NOMO-1 treated with dmso at 0.1 percent for 144 hours (cell line): Measurements from ENCODE around the gene ALKBH3.

Experiments
- DNase-seq: peaks from one replicate; lab custom pipeline; 2025; ENCODE audit not compliant: unreplicated experiment; lab: John Stamatoyannopoulos, UW

ALKBH3 gene

DNA sequence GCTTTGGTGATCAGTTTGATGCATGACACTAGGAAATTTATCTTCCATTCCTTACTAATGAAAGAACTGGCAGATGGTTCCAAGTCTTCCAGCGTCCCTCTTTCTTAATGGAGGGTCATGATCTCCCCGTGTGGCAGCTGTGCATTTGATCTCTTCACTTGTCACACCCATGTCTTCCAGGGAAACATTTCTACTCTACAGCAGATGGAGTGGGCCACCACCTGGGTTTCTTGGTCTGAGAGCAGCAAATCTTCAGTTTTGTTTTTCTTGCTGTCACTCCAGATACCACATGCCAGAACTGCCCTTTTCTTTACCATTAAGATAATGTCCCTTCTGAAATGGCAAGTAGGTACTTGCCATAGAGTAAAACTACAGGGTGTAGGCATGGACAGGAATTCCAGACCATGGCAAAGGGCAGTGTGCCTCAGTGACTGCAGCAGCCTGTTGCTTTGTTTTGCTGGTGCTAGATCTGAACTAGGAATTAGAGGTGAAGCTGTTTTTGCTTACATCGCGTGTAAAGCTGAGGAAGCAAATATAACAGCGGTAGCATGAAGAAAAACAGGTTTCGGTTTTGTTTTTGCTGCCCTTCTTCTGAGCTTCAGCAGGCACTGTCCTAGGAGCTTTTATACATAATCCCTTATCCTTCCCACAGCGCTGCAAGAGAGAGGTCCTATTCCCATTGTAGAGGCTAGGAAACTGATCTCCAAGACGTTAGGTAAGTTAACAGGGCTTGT is 41.1 kb downstream of the ALKBH3 start:
- no peak for DNase-seq

DNA sequence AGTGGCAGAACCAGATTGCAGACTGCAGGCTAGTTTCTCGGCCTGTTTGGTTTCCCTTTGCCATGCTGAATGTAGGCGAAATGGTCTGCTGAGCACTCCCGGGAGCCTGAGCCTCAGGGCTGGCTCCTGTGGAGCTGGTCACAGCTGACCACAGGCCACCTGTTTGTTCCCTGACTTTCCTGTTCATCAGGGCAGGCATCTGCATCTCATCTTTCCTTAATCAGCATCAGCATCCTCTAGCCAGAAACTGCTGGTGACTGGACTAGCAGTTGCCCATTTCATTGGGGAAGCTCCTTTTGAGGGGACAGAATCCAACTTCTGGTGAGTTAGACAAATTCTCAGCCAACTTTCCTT is 41.6 kb downstream of the ALKBH3 start:
- no peak for DNase-seq

DNA sequence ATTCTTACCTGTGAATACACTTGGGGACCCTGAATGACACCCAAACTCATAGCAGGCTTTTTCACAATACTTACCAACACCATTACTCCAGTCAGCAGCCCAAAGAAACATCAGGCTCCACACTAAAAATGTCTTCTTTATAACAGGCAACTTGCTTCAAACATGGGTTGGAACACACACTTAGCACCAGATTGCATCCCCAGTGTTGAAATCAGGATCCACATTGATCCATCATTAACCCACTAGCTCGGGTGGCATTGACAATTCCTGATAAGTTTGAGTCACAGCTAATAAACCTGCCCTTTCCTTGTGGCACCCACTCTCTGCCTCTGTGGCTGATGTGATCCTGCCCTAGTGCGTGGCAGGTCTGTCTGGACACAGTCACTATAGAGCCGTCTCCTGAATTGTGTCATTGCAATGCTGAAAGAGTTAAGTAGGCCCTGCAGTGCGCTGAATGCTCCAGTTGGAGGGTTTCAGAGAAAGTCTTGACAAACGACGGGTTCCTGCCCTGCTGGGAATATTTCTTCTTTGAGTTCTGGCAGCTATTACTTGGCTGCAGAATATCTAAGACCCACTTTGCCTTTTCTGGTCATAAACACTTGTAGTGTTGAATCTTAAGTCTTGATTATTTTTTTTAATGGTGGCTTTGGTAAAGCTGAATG is 42.2 kb downstream of the ALKBH3 start:
- no peak for DNase-seq

DNA sequence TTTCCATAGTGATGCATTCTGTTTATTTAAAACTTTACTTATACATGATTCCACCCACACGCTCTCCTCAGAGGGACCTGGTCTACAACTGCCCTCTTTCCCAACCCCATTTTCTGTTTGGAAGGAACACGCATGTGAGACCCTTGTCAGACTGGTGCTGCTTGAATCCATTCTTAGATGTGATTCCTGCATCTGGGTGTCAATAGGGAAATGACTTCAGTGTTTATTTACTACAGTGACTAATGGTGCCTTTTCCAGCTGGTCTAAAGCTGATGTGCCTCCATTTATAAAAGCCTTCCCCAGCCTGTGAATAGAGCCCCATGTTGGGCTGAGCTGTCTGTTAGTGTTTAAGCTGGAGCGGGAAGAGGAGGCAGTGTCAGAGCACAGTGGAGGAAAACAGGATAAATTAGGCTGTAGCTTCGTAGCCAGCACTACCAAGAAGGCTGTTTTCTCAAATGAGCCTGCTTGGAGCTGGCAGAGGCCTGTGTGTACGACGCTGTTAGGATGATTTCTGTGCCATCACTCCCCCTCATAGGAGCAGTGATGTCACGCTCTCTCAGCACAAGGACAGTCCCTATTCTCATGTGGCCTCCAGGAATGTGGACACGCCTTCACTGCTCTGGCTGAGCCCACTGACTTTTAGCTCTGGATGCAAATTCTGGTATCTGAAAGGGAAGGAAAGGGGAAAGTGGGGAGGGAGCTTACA is 42.9 kb downstream of the ALKBH3 start:
- no peak for DNase-seq

DNA sequence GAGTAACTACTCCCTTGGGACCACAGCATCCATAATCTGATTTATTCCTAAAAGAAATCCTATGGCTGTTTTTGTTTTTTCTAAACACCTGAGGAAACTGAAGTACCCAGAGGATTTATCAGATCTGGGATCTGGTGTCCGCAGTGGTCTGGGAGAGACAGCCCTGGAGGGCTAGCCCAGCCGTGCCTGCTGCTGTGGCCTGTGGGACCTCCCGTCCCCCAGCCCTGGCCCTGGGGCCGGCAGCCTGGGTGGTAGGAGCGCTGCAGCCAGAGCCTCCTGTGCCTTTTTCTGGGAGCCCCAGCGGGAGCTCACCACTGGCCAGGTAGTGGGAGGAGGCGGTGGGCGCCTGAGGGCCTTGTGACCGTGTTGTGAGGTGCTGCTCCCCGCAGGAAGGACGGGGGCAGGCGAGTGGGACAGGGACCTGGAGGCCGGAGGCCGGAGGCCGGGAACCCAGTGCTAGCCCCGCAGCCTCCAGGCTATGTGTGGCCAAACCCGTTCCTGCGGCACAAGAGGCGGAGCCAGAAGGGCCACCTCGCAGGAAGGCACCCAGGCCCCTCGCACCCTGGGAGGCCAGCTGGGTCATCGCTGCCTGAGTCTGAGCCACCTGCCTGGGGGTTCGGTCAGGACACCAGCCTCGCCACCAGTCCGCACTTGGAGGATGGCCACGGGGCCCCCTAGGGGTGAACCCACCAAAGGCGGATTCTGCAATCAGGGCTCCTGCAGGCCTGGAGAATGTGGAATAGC is 43.7 kb downstream of the ALKBH3 start:
- DNase-seq: no peak

DNA sequence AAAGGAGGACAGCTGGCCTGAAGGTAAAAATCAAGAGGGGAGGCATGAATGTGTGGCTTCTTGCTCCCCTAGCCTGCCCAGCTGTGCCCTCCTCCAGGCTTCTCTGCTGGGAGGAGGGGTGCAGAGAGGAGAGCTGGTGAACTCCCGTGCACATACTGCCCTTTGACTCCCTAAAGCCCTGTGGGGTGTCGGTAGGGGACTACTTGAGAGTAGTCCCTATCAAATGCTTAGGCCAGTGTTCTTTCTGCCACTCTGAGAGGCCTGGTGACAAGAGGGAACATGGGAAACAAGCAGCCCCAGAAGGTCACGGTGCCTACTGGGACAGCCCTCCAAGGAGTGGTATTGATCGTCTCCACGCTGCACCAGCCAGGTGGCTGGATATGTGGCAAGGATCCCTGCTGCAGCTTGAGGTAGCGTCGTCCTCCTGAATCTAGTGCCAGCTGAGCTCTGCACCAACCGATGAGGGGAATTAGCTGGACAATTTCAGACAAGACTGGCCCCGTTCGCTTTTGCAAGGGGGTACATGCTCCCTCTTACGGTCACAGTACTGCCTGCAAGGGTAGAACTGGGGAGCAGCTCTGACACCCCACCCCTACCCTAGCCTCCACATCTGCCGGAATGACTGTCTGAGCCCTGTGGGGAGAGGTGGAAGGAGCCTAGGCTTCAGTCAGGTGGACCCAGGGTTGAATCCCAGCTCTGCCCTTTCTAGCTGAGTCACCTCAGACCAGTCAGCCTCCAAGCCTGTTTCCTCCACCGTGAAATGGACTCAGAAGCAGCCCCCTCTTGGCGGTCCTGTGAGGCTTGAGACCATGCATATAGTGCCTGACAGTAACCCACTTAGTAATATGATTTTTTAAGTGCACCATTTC is 44.7 kb downstream of the ALKBH3 start:
- no peak for DNase-seq

DNA sequence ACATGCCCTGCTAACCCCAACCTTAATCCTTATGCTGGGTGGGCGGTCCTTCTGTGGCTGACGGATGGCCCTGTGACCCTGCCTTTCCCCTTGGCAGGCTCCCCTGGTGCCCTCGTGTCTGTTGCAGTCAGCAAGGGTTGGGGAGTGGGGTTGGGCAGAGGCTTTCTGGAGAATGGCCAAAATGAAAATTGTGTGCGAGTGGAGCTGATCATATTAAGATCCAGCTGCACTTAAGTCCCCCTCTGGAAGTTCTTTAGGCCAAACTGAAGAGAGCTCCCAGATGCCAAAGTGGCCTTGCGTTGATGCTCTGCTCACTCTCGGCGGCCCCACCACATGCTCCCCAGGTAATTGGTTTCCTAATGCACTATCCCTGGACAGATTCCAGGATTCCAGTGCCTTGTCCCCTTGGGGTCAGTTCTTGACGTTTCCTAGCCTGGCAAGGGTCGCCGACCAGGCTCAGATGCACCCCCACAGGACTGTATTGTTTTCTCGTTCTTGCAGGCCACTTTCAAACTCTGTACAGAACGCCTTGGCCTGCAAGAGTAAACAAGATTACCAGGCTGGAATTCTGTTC is 45.4 kb downstream of the ALKBH3 start:
- DNase-seq: no peak

DNA sequence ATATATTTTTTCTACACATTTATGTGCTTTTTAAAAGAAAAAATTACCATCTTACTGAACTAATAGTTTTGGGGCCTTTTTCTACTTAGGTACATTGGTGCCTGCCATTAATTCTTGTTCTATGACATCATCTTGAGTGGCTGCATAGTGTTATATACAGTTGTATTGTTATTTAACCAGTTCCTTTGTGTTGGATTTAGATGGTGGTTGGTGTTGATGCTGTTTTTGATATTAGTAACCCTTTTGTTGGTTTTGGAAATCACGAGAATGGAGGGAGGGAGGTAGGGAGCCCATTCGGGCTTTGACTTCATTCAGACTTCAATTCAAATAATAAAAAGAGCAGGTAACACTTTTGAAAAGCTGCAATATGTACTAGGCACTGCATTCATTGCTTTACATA is 46.4 kb downstream of the ALKBH3 start:
- DNase-seq: no peak

DNA sequence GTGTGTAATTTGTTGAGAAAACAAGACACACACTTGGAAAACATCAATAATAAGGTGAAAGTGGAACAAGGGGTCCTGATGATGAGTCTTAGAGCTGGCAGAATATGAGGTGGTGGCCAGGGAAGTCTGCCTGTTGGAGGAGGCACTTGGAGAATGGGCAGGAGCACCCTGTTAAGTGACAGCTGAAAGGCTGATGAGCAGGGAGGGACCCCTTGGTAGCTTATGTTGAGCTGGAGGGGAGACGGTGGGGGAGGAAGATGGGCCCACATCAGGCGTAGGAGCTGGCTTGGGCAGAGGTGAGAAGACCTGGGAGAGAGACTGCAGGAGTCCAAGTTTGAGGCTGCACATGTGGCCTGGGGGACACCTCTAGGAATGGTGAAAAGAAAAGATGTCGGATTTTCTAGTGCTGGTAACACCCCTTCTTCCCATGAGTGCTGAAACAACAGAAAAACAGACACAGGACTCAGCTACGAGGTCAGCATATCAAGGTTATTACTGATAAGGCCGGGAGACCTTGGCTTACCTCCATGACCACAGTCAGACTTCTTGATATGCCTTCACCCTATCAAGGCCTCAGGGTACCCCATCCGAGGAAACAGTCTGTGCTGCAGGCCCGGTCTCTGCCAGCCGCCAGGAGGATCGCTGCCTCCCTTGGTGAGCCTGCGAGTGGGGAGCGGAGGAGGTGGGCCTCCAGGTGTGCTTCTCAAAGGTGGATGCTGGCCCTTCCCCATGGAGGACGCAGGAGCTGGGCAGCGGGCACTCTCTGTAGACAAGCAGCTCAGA is 47.5 kb downstream of the ALKBH3 start:
- DNase-seq: no peak

DNA sequence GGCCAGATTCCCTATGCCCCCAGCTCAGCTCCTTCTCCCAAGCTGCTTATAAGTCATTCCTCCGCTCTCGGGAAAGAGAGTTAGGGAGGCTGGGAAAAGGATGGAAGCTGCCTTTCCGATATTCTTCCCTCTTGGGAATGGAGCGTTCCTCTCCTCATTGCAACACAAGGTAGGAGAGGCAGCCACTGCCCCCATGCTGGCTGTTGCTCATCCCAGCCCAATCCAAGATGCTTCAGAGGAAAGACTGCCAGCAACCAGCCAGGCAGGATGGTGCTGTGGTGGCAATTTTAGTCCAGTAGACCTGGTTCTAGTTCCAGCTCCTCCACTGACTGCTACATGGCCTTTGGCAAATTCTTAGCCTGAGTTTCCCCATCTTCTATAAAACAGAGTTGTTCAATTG is 48.1 kb downstream of the ALKBH3 start:
- DNase-seq: no peak

DNA sequence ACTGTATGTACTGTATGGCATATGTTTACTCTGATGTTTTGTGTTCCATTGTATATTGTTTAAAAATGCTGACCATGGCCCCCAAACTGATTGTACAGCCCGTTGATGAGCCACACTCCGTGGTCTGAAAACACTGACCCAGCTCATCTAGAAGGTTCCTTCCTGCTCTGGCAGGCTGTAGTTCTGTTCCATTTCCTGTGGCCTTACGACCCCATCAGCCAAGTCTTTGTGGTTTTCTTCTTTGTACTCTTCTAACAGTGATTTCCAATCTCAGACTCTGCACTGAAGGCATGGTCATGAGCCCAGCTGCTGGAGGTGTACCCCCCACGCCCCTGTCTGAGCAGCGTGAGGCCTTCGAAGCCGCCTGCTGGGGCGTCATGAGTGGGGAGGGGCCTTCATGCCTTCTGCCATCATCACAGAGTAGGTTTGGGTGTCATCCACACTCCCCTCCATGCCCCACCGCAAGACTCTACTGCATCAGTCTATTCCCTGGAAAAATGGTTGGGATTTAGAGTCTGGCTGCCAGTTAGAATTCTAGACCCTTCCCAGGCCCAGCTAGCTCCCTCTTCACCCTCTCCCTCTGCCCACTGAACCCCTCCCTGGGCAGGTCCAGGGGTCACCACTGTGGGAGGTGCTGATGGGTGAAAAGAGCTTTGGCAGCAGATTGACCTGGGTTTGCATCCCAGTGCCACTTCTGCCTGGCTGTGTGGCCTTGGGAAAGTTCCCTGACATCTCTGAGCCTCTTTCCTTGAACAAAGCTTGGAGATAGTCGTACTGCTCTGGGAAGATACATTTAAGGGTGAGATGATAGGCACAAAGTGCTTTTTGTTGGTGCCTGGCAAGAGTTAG is 50.5 kb downstream of the ALKBH3 start:
- no peak for DNase-seq

DNA sequence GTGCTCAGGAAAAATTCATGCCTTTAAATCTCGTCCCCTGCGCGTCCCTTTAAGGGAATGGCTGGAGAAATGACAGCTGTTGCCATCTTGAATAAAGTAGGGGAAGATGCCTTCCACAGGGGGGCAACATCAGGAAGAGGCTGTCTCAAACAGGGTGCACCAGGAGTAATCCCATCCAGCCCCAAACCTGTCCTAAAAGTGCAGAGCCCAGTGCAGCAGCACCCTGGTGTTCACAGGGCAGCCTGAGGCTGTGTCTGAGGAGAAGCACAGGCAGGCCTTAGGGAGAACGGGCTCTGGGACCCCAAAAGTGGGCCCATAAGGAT is 51.0 kb downstream of the ALKBH3 start:
- no peak for DNase-seq

DNA sequence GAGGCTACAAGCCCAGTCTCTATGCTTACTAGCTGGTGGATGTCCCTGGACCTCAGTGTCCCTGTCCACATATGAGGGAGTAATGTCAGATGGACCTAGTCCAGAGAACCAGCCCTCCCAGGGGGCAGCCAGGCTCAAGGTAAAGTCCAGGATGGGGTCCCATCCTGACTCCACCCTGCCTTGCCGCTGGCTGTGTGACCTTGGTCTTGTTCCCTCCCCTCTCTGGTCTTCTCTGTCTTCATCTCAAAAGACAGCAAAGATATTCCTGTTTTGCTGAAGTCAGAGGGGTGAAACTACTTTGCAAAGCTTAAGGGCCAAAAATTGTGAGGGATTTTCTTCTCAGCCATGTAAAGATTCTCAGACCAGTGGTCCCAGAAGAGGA is 52.6 kb downstream of the ALKBH3 start:
- no peak for DNase-seq

DNA sequence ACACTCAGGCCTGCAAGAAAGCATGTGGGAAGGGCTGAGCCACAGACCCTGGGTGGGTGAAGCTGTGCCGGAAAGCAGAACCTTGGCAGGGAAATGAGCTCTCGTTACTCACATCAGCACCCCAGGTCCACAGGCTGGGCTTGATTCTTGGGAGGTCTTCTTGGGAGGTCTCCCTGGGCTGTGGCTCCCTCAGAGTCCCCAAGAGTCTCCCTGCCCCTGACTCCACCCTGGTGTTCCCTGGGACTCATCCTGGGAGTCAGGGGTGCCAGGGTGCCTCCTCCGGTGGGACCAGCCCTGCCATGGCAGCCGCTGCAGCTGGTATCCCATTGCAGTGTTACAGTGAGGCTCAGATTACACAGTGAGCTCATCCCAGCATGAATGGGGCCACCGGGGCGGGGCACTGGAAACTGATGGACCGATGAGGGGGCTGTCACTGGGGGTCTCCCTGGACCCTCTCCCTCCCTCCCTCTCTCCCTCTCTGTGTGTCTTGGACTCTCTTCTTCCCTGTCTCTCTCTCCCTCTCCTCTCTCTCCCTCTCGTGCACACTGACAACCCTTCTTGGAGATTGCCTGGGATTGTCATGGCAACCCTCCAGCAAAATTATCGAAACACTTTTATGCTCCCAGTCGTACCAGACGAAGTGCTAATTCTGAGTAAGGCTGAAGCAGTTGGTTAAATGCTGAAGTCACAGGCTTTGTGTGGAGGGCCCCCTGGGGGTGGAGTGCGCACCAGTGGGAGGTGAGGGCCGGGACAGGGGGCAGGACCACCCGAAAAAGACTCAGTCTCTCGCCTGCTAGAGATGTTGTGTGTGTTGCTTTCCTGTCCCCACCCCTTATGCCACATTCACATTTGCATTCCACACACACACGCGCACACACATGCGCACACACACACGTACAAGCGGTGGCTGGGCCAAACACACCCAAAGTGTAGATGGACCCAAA is 53.2 kb downstream of the ALKBH3 start:
- DNase-seq: no peak

DNA sequence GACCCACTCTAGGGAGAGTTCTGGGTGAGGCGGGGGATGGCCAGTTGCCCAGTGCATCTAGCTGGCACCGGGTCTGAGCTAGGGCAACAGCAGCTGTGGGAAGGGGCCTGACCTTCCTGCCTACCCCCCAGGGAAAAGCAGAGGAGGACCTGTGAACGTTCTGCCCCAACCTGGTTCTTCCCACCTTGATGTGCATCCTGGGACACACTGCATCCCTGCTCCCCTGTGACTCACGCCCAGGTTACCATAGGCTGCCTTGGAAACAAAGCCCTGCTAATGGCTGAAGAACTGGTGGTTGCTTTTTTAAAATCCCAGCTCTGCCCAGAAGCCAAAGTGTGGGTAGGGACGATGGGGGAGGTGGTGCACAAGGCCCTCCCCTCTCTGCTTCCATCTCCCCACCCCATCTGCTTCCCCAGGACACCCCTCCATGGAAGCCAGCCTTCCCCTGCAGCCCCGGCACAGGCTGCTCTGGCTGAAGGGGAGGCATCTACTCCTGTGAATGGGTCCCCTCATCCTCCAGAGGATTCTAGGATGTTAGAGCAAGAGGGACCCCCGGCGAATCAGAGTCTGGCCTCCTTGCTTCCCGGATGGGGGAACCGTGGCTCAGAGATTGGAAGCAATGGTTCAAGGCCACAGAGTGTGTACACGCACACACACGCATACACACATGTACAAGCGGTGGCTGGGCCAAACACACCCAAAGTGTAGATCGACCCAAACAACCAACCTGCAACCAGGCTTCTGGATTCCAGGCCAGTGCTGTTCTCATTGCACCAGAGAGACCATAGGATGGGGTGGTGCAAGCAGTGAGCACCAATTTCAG is 54.2 kb downstream of the ALKBH3 start:
- no peak for DNase-seq

DNA sequence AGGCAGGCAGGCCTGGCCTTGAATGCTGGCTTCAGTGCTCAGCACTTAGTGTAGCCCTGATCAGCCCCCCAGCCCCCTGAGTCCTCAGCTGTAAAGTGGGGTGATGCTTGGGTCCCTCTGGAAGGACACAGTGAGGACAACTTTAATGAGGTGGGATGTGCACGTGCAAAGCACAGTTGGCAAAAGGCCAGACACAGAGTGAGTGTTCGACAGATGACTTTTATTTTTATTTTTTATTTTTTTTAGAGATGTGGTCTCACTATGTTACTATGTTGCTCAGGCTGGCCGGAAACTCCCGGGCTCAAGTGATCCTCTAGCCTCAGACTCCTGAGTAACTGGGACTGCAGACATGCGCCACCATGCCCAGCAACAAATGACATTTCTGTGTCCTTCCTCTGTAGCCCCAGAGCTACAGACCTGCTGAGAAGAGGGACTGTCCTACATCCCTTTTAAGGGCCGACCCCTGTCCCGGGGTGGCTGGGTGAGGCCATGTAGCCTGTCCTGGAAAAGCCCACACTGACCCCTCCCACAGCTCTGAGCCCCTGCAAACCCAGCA is 54.9 kb downstream of the ALKBH3 start:
- DNase-seq: no peak

DNA sequence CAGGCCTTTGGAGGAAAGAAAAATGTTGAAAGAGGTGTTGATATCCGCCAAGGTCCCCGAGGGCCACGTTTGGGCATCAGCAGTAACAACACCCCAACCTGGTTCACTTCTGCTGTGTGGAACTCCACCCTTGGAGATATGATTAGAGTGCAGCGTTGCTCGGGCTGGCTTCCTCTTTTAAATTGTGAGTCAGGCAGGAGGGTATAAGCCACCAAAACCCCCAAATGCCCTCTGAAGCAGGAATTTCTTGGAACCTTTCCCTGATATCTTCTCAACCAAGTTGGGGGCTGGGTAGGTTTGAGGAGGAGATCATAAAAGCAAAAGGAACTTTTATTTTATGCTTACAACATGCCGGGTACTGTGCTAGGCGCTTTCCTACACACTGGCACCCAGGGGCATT is 55.4 kb downstream of the ALKBH3 start:
- DNase-seq: no peak
